ENCODE data around the gene IGFBP4.

IGFBP4 gene

DNA sequence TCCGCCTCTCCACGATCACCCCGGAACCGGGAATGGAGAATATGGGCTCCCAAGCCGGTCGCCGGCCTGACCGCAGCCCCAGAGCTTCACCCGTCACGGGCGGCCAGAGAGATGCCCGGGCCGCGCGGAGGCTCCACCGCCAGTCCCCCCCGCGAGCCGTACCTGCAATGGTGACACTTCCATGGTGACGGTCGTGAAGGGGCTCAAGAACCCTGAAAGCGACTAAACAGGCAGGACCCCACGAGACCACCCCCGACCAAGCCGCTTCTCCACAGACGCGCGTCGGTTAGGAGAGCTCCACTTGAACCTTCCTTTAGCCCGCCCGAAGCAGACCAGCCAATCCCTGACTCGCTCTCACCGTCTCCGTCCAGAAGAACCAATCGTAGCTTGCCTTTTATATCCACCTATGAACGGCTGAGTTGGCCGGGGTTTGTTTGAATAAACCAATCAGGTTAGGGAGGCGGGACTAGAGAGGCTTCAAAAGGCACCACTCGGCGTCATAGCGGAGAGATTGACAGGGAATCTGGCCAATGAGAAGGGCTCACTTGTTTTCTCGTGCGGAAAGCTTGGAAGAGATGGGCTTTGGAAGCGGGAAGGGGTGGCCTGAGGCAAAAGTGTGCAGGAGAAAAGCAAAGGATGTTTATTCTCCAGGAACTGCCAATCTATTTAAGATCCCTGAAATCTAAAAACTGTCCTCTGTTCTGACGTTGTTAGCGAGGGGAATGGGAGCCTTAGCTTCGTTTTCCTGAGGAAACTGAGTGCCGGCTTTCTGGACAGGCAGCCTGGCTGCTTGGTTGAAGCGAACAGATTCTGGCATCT lies 25.4 kb upstream of the IGFBP4 start, which contains the start of gene TOP2A:
TOP2A (minus strand) TSS at position 288 of the 819 bp plus-strand sequence; CDS start at position 183, 105 bp downstream.
- DNase-seq (ENCODE audit: low spot score), result peak; percentile 100
- ChIA-PET CTCF (interaction anchor here (0.5 to 1.3 kb wide), 6 partner anchors 15 to 115 kb away, joined by 3 to 7 read pairs (median 4); no protein-coding TSS in a partner anchor), POLR2A (ENCODE audit: low non-redundant PET) (interaction anchor here (0.5 kb wide), 1 partner anchor 83 kb away, joined by 3 read pairs; no protein-coding TSS in a partner anchor)
- H3K27ac ChIP-seq, result peak within 1 kb of the TSS; percentile 87
- TF ChIP-seq, protein P1, sequence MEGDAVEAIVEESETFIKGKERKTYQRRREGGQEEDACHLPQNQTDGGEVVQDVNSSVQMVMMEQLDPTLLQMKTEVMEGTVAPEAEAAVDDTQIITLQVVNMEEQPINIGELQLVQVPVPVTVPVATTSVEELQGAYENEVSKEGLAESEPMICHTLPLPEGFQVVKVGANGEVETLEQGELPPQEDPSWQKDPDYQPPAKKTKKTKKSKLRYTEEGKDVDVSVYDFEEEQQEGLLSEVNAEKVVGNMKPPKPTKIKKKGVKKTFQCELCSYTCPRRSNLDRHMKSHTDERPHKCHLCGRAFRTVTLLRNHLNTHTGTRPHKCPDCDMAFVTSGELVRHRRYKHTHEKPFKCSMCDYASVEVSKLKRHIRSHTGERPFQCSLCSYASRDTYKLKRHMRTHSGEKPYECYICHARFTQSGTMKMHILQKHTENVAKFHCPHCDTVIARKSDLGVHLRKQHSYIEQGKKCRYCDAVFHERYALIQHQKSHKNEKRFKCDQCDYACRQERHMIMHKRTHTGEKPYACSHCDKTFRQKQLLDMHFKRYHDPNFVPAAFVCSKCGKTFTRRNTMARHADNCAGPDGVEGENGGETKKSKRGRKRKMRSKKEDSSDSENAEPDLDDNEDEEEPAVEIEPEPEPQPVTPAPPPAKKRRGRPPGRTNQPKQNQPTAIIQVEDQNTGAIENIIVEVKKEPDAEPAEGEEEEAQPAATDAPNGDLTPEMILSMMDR (conservative IDR thresholded peaks at IDR 0.05; ENCODE audit: low read depth), result no peak

GRCh38 chr17:40418428-40418706 lies 24.9 kb upstream of the IGFBP4 start:
- POLR2A ChIA-PET (ENCODE audit: low non-redundant PET), result no interaction called here
- TF ChIP-seq, protein P1 (conservative IDR thresholded peaks at IDR 0.05; ENCODE audit: low read depth), result no peak
- H3K27ac ChIP-seq, result peak overlapping the region; percentile 87
- DNase-seq (ENCODE audit: low spot score), result no peak
- CTCF ChIA-PET, result interaction anchor here (1.0 to 1.3 kb wide), 3 partner anchors 58 to 115 kb away, joined by 3 to 7 read pairs (median 4); no protein-coding TSS in a partner anchor

DNA sequence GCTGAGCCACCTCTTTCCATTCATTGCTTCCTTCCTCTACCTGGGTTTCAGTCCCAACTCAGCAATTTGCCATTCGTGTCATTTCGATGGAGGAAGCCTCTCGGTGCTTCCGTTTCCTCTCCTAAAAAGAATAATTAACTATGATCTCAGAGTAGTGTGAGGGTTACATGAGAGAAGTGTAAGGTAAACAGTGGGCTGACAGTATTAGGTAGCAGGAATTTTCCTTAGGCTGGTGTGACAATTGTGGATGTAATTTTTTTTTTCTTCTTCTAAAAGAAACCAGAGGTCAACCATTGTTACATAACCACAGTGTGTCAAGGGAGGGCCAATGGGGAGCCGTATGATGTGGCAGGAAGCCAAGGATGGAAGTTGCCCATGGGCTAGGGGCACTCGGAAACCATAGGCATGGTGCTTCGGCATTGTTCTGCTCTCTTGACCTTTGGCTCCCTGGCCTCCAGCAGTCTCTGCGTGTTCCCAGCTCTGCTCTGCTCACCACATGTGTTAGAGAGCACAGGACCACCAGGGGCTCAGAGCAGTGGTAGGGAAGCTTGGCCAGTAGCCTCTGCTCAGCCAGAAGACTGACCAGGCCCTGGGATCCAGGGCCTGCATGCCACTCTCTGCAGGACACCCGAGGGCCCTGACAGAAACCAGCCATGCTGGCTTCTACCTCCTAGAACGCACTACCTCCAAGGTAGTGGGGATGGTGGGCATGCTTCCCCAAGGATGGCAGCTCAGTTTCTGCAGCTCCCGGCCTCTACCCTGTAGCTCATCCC lies 23.5 kb upstream of the IGFBP4 start:
- H3K27ac ChIP-seq, result peak overlapping the region; percentile 19; the same call in 1 of the 2 replicates
- TF ChIP-seq, protein P1 (conservative IDR thresholded peaks at IDR 0.05; ENCODE audit: low read depth), result no peak
- CTCF ChIA-PET, result interaction anchor here (0.6 to 0.7 kb wide), 2 partner anchors 9 to 21 kb away, joined by 3 read pairs; no protein-coding TSS in a partner anchor
- POLR2A ChIA-PET (ENCODE audit: low non-redundant PET), result no interaction called here
- no peak for DNase-seq (ENCODE audit: low spot score)

DNA sequence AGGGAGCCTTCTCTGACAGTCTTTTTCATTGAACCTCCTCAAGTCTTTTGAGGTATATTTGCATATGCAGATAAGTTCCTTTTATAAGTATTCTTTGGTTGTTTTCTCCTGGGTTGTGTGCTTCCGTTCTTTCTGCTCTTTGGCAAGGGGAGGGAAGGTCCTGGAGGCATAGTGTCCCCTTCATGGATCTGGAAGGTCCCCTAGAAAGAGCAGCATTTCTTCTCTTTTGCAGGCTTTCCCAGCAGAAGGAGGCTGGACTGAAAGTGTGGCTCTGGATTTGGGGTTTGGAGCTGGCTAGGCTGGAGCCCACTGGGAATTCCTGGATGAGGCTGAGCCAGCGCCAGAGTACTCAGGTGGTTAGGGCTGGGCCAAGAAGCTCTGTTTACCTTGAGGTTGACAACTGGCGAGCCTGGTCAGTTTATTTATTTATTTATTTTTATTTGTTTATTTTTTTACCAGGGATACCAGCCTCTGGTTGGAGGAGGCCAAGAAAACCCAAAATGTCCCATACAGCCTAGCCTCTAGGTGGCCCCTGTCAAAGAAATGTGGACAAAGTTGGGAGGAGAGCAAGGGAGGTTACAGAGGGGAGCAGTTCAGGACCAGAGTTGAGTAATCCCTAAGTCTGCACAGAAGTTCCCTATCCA lies 20.1 kb upstream of the IGFBP4 start:
- no peak overlapping the region for H3K27ac ChIP-seq
- ChIA-PET CTCF (interaction anchor here (0.7 kb wide), 1 partner anchor 65 kb away, joined by 5 read pairs; no protein-coding TSS in a partner anchor), POLR2A (ENCODE audit: low non-redundant PET) (no interaction called here)
- TF ChIP-seq, protein P1 (conservative IDR thresholded peaks at IDR 0.05; ENCODE audit: low read depth), result no peak
- DNase-seq (ENCODE audit: low spot score), result no peak

- POLR2A ChIA-PET (ENCODE audit: low non-redundant PET), result no interaction called here
- TF ChIP-seq, protein P1 (conservative IDR thresholded peaks at IDR 0.05; ENCODE audit: low read depth), result no peak
- DNase-seq (ENCODE audit: low spot score), result no peak
- no peak overlapping the region for H3K27ac ChIP-seq
- CTCF ChIA-PET, result interaction anchor here (0.6 kb wide), 1 partner anchor 226 kb away, joined by 5 read pairs; no protein-coding TSS in a partner anchor
These were observed 17.5 kb upstream of the IGFBP4 start for GRCh38 chr17:40425741-40426140.

DNA sequence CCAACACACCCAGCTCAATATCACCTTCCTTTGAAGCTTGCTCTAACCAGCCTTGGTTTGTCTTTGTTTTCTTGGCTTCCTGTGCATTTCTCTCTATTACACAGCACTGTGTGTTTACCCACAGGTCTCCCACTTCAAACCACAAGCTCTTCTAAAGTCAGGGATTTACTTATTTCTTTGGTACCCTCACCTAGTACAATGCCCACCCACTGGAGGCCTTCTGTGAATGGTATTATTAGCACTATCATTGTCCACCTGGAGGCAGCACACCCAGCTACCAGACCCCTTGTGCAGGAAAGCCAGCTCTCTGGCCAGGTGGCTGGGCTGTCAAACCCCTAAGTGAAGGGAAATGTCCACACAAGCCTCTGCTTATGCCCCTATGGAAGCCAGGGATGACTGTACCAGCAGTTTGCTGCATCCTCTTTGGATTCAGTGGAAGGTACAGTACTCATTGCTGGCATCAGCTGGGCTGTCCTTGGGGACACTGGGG lies 16.2 kb upstream of the IGFBP4 start:
- ChIA-PET POLR2A (ENCODE audit: low non-redundant PET) (no interaction called here), CTCF (interaction anchor here (0.7 to 1.2 kb wide), 2 partner anchors 17 to 65 kb away, joined by 3 read pairs; no protein-coding TSS in a partner anchor)
- no peak for DNase-seq (ENCODE audit: low spot score)
- TF ChIP-seq, protein P1 (conservative IDR thresholded peaks at IDR 0.05; ENCODE audit: low read depth), result no peak
- H3K27ac ChIP-seq, result no peak overlapping the region
